Epithelial cell of proximal tubule (primary cell): ENCODE results near the gene KMT2B. TPM values are rescaled to one million over a fixed set of nuclear protein-coding genes. Genes with fewer than 3 reads are reported as not detected.

Source experiments
- DNase-seq: peaks from one replicate; pipeline ENCODE4 v3.0.0-alpha.2; 2011; ENCODE audit warnings: low read depth
- H3K4me3 ChIP-seq: 2 replicates; pipeline ENCODE4 v1.5.1; 2011; ENCODE audit warnings: low read depth, mild to moderate bottlenecking, low read length
- total RNA-seq: library from RNA; depleted of rRNA; stranded (reverse); fragments of >200 nt; gene quantifications from 2 replicates; pipeline ENCODE4 v1.2.3, GENCODE V29; 2015
- TF ChIP-seq, protein P1 (sequence below): conservative IDR thresholded peaks from 2 replicates; pipeline ENCODE4 v1.5.1; 2012; ENCODE audit warnings: low read depth, mild to moderate bottlenecking, low read length

Gene KMT2B
- total RNA-seq, 1 donor from 2014 or later, result 20.2 TPM

DNA sequence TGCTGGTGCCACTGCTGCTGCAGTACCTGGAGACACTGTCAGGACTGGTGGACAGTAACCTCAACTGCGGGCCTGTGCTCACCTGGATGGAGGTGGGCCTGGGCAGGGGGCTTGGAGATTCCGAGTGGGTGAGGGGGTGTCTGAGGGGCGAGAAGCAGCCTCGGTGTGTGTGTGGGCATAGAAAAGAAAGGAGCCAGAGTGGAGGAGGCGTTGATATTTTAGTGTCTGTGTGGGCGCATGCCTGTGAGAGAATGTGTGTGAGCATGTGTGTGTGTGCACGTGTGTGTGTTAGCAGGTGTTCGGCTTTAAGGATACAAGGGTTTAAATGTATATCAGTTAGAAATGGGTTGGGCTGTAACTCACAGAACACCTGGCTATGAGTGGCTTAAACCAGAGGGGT is 61.2 kb downstream of the KMT2B start:
- no peak for DNase-seq
- H3K4me3 ChIP-seq, result no peak overlapping the region
- TF ChIP-seq, protein P1, sequence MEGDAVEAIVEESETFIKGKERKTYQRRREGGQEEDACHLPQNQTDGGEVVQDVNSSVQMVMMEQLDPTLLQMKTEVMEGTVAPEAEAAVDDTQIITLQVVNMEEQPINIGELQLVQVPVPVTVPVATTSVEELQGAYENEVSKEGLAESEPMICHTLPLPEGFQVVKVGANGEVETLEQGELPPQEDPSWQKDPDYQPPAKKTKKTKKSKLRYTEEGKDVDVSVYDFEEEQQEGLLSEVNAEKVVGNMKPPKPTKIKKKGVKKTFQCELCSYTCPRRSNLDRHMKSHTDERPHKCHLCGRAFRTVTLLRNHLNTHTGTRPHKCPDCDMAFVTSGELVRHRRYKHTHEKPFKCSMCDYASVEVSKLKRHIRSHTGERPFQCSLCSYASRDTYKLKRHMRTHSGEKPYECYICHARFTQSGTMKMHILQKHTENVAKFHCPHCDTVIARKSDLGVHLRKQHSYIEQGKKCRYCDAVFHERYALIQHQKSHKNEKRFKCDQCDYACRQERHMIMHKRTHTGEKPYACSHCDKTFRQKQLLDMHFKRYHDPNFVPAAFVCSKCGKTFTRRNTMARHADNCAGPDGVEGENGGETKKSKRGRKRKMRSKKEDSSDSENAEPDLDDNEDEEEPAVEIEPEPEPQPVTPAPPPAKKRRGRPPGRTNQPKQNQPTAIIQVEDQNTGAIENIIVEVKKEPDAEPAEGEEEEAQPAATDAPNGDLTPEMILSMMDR, result no peak

DNA sequence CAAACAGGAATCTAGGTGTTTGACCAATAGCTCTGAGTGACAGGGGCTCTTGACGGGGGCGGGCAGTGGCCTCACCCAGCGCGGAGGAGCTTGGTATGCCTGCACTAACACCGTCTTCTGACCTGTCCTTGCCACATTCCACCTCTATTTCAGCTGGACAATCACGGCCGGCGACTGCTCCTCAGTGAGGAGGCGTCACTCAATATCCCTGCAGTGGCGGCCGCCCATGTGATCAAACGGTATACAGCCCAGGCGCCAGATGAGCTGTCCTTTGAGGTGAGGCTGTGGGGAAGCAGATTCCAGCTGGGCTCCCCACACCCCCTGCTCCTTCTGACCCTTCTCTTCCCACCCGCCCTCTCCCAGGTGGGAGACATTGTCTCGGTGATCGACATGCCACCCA is 62.3 kb downstream of the KMT2B start:
- no peak for DNase-seq
- TF ChIP-seq, protein P1, result no peak
- H3K4me3 ChIP-seq, result no peak overlapping the region

DNA sequence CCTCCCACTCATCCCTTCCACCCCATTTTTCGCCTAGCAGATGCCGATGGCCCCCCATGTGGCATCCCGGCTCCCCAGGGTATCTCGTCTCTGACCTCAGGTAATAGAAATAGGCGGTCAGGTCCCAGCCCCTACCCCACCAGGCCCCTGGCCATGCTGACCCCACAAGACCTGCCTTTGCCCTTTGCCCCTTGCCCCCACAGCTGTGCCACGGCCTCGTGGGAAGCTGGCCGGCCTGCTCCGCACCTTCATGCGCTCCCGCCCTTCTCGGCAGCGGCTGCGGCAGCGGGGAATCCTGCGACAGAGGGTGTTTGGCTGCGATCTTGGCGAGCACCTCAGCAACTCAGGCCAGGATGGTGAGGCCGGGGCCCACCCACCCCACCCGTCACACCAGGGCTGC is 62.9 kb downstream of the KMT2B start:
- TF ChIP-seq, protein P1, result no peak

DNA sequence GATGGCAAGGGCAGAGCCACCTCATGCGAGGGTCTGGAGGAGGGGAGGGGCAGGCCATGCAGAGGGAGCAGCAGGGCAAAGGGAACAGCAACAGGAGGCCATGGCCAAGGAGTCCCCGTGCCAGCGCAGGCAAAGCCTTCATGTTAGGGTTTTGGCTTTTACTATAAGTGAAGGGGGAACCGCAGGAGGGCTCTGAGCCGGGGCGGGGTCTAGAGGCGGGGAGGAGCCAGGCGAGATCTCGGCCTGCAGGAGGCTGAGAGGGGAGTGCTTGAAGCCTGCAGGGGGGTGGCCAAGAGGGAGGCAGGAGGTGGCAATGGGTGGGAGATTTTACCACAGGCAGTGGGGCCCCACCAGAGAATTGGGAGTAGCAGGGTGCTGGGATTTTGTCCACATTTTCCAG is 63.8 kb downstream of the KMT2B start:
- DNase-seq, result no peak
- no peak overlapping the region for H3K4me3 ChIP-seq
- TF ChIP-seq, protein P1, result no peak

More for the DNA sequence above, 62.9 kb downstream of the KMT2B start:
- DNase-seq, result no peak
- no peak overlapping the region for H3K4me3 ChIP-seq

DNA sequence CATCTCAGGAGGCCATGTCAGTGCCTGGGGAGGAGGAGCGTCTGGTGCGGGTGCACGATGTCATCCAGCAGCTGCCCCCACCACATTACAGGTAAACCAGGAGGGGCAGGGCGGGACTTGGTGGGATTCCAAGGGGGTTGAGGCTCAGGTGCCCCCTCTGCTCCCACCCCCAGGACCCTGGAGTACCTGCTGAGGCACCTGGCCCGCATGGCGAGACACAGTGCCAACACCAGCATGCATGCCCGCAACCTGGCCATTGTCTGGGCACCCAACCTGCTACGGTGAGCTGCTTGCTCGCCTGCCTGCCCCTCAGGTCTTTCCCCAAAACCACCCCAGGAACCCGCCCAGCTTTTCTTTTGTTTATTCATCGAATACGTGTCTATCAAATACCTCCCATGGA is 64.8 kb downstream of the KMT2B start:
- no peak for DNase-seq
- H3K4me3 ChIP-seq, result no peak overlapping the region
- TF ChIP-seq, protein P1, result no peak

DNA sequence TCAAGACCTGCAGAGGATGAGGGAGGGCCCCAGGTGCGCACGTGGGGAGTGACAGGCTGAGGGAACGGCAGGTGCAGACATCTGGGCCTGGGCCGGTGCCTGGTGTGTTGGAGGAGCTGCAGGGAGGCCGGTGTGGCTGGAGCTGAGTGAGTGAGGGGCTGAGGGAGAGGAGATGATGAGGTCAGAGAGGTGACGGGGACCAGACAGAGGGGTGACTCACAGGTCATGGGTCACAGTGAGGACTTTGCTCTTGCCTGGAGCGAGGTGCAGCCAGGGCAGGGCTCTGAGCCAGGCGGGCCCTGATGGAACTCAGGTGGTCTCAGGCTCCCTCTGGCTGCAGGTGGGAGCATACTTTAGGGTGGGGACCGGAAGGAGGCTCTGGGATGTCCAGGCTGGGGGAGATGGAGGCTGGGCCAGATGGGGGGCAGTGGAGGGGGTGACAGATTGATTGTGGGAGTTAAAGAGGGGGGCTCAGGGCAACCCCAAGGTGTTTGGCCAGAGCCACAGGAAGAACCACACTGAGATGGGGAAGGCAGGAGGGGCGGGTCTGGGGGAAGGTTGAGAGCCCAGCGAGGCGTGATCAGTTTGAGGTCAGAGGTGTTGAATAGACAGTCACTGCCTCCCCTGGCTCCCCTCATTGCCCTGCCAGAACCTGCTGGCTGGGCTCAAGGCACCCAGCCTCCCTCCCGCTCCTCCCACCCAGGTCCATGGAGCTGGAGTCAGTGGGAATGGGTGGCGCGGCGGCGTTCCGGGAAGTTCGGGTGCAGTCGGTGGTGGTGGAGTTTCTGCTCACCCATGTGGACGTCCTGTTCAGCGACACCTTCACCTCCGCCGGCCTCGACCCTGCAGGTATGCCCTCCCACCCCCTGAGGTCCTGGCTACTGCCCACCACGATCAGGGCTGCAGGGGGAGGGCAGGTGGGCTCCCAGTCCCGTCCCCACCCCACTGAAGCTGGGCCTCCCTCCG is 65.9 kb downstream of the KMT2B start:
- H3K4me3 ChIP-seq, result no peak overlapping the region
- TF ChIP-seq, protein P1, result no peak
- no peak for DNase-seq
